ENCODE data around the gene MAP4. TPM values are rescaled to one million over a fixed set of nuclear protein-coding genes. Genes with fewer than 3 reads are reported as not detected.

The MAP4 gene
- total RNA-seq, 2 donors from 2014 or later, result 70.6 to 101 TPM

GRCh38 chr3:48038971-48039481 lies 22.8 kb upstream of the MAP4 start:
- Histone ChIP-seq H3K4me1 (peaks cover 41% of the 10 kb centered on the region), H3K27me3 (no peaks in the 10 kb centered on the region), H3K27ac (peak overlapping the region in 3 of 4 donors; percentile 64 to 70 (median 66)), H3K36me3 (replicated peaks in 1 of 2; ENCODE audit: insufficient read depth in 1 of 2, low read depth in 2 of 2) (no peaks in the 10 kb centered on the region), H3K4me3 (no peak overlapping the region), H3K9me3 (no peaks in the 10 kb centered on the region)
- DNase-seq (no peak), ATAC-seq (no peak)
- intact Hi-C loops (cut with DNase I), result no loop called here
- 48 to 61% methylated on average over 6 of the region's 6 CpGs for WGBS, 2 donors
- no peak for TF ChIP-seq POLR2A (IDR thresholded peaks at IDR 0.05)
- TF ChIP-seq CTCF (IDR thresholded peaks at IDR 0.05), result no peak

GRCh38 chr3:48034000-48034516 lies 17.8 kb upstream of the MAP4 start:
- ATAC-seq, result peak; percentile 92
- Histone ChIP-seq H3K4me3 (no peak overlapping the region), H3K4me1 (peaks cover 45% of the 10 kb centered on the region), H3K27me3 (no peaks in the 10 kb centered on the region), H3K36me3 (replicated peaks in 1 of 2; ENCODE audit: insufficient read depth in 1 of 2, low read depth in 2 of 2) (no peaks in the 10 kb centered on the region), H3K27ac (peak overlapping the region; percentile 42 to 85 (median 82)), H3K9me3 (no peaks in the 10 kb centered on the region)
- DNase-seq, result peak in 1 of 4 donors; percentile 41
- intact Hi-C loops (cut with DNase I), result no loop called here
- 33 to 41% methylated on average over 2 of the region's 2 CpGs for WGBS, 2 donors
- no peak for TF ChIP-seq CTCF (IDR thresholded peaks at IDR 0.05)
- TF ChIP-seq POLR2A (IDR thresholded peaks at IDR 0.05), result peak in 1 of 3 donors; percentile 14

- no peak for TF ChIP-seq CTCF (IDR thresholded peaks at IDR 0.05)
- no peak for TF ChIP-seq POLR2A (IDR thresholded peaks at IDR 0.05)
- Histone ChIP-seq H3K36me3 (replicated peaks in 1 of 2; ENCODE audit: insufficient read depth in 1 of 2, low read depth in 2 of 2) (no peaks in the 10 kb centered on the region), H3K4me3 (no peak overlapping the region), H3K27me3 (no peaks in the 10 kb centered on the region), H3K9me3 (no peaks in the 10 kb centered on the region), H3K4me1 (peaks cover 34% of the 10 kb centered on the region), H3K27ac (no peak overlapping the region)
- no peak for ATAC-seq
- intact Hi-C loops (cut with DNase I), result no loop called here
- WGBS, 2 donors, result 82 to 87% methylated on average over 3 of the region's 3 CpGs
- no peak for DNase-seq
These were observed 14.0 kb upstream of the MAP4 start for GRCh38 chr3:48030188-48030587.

DNA sequence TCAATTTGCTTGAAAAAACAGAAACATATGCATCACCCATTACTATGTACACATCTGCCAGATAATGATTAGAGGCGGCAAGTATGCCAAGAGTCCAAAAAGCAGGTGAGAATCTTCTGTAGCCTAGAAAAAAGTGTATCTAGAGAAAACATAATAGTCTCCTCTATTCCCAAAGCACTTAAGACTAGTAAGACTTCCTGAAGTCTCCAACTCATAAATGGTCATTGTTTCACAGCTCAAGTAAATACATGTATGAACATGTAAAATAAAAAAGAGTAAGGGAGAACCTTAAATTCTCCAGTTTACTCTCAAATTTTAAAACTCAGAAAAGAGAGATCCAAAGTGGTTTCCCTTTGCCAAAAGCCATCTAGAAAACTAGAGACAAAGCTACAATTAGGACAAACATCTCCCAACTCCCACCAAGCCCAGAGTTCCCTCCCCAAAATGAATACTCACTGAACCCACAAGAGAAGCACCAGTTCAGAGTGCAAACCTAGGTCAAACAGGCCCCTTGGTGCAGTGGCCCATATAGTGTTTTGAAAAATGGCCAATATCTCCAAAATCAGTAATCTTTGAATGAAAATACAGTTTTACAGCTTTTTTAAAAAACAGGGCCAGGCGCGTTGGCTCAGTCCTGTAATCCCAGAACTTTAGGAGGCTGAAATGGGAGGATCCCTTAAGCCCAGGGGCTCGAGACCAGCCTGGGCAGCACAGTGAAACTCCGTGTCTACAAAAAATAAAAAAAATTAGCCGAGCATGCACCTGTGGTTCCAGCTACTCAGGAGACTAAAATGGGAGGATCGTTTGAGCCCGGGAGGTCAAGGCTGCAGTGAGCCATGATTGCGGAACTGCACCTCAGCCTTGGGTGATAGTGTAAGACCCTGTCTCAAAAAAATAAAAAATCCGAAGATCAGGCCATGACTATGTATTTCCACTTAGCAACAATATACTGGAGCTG lies 11.0 kb upstream of the MAP4 start:
- DNase-seq (no peak), ATAC-seq (no peak)
- no peak overlapping the region for H3K4me3 ChIP-seq
- intact Hi-C loops (cut with DNase I), result no loop called here
- H3K9me3 ChIP-seq, result no peaks in the 10 kb centered on the region
- H3K4me1 ChIP-seq, result peaks cover 18% of the 10 kb centered on the region
- no peaks in the 10 kb centered on the region for H3K36me3 ChIP-seq (replicated peaks in 1 of 2; ENCODE audit: insufficient read depth in 1 of 2, low read depth in 2 of 2)
- 70 to 78% methylated on average over 10 of the region's 10 CpGs for WGBS, 2 donors
- no peak for TF ChIP-seq CTCF (IDR thresholded peaks at IDR 0.05)
- TF ChIP-seq POLR2A (IDR thresholded peaks at IDR 0.05), result no peak
- no peak overlapping the region for H3K27ac ChIP-seq
- no peaks in the 10 kb centered on the region for H3K27me3 ChIP-seq

Data from body of pancreas (tissue), 4 donors.